ENCODE results near the gene MRPS15.
"Not testable (repeated sequence)": the region's sequence is repeated elsewhere in the genome, so short reads cannot be mapped to it uniquely, and the experiment has no call there.

The MRPS15 gene

GRCh38 chr1:36493524-36493923 is 29.3 kb upstream of the MRPS15 start:
- H3K9me3 Mint-ChIP-seq: no peaks in the 10 kb centered on the region
- ATAC-seq (replicated peaks) (no peak), DNase-seq (no peak)
- no peak overlapping the region for H3K27ac Mint-ChIP-seq
- H3K27me3 Mint-ChIP-seq: peaks cover 36 to 37% of the 10 kb centered on the region in 2 donors
- no peak overlapping the region for H3K4me3 Mint-ChIP-seq
- H3K4me1 Mint-ChIP-seq (ENCODE audit: low read depth in 2 of 2): no peaks in the 10 kb centered on the region
- no peaks in the 10 kb centered on the region for H3K36me3 Mint-ChIP-seq (ENCODE audit: insufficient read depth)

GRCh38 chr1:36492491-36492890 is 28.3 kb upstream of the MRPS15 start:
- Mint-ChIP-seq H3K4me1 (ENCODE audit: low read depth in 2 of 2) (no peaks in the 10 kb centered on the region), H3K27ac (no peak overlapping the region), H3K4me3 (no peak overlapping the region), H3K27me3 (peaks cover 43% of the 10 kb centered on the region in 2 donors), H3K36me3 (ENCODE audit: insufficient read depth) (no peaks in the 10 kb centered on the region), H3K9me3 (no peaks in the 10 kb centered on the region)
- ATAC-seq (replicated peaks) (no peak), DNase-seq (no peak)

- H3K27ac Mint-ChIP-seq; H3K36me3 Mint-ChIP-seq (ENCODE audit: insufficient read depth); ATAC-seq (replicated peaks); H3K9me3 Mint-ChIP-seq; H3K4me1 Mint-ChIP-seq (ENCODE audit: low read depth in 2 of 2); H3K4me3 Mint-ChIP-seq; DNase-seq: not testable (repeated sequence)
- peaks cover 43 to 46% of the 10 kb centered on the region in 2 donors for H3K27me3 Mint-ChIP-seq
Measured at GRCh38 chr1:36489258-36490051, 25.3 kb upstream of the MRPS15 start.

DNA sequence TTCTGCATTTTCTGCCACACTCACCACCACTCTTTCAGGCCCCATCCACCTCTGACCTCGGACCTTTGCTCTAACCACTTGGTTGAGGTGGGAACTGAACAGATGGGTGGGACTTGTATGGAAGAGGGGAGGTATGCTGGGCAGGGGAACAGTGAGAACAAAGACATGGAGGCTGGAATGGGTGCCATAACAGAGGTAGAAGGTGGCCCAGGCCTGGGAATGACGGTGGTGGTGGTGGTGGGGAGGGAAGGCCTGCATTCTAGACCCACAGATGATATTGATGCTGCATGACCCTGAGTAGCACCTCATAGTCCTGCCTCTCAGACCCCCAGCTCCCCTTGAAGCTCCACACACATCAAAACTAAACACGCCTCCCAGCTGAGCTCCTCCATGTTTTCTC is 23.7 kb upstream of the MRPS15 start:
- Mint-ChIP-seq H3K4me1 (ENCODE audit: low read depth in 2 of 2) (no peaks in the 10 kb centered on the region), H3K27me3 (peaks cover 30 to 33% of the 10 kb centered on the region in 2 donors), H3K27ac (no peak overlapping the region), H3K36me3 (ENCODE audit: insufficient read depth) (no peaks in the 10 kb centered on the region), H3K9me3 (no peaks in the 10 kb centered on the region), H3K4me3 (no peak overlapping the region)
- ATAC-seq (replicated peaks): no peak
- no peak for DNase-seq

DNA sequence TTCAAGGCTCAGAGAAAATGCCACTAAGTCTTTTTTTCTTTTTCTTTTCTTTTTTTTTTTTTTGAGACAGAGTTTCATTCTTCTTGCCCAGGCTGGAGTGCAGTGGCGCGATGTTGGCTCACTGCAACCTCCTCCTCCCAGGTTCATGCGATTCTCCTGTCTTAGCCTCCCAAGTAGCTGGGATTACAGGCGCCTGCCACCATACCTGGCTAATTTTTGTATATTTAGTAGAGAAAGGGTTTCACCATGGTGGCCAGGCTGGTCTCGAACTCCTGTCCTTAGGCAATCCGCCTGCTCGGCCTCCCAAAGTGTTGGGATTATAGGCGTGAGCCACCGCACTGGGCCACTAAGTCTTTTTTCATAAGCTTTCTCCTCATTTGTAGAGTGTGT is 23.1 kb upstream of the MRPS15 start:
- not testable (repeated sequence) for H3K4me1 Mint-ChIP-seq (ENCODE audit: low read depth in 2 of 2); H3K27ac Mint-ChIP-seq; ATAC-seq (replicated peaks); H3K4me3 Mint-ChIP-seq; H3K36me3 Mint-ChIP-seq (ENCODE audit: insufficient read depth); H3K9me3 Mint-ChIP-seq; DNase-seq
- peaks cover 26 to 28% of the 10 kb centered on the region in 2 donors for H3K27me3 Mint-ChIP-seq

DNA sequence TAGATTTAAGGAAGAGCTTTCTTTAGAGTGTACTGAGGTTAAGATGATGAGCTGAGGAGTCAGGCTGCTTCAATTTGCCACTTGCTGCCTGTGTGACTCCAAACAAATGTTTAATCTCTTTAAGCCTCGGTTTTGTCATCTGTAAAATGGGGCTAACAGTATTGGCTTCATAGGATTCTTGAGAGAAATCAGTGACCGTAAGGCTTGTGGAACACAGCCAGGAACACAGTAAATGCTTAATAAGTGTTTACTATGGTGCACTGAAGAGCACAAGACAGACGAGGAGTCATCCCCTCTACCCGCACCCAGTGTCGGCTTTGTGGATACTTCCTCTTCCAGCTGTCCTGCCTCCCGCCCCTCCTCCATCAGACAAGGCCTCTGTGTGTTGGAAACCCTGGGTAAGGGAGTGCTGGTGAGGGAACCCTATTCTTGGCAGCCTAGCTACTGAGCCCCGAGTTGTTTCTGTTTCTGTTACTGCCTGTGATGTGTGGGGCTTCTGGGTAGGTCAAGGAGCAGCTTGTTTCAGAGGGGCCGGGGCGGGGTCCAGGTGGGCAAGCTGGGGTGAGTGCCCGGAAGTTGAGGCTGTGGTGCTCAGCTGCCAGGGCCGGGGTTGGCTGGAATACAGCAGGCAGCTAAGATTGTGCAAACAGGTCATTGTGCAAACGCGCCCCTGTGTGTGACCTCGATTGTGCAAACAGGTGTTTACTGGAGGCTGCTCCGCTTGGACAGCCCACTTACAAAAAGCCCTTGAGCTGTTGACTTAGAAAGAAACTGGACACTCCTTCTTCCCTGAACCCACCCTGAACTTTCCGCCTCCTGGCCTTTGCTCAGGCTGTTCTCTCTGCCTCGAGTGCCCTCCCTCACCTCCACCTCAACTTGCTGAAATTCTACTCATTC is 22.5 kb upstream of the MRPS15 start:
- H3K4me3 Mint-ChIP-seq: no peak overlapping the region
- ATAC-seq (replicated peaks): peak; percentile 21
- H3K36me3 Mint-ChIP-seq (ENCODE audit: insufficient read depth): no peaks in the 10 kb centered on the region
- H3K4me1 Mint-ChIP-seq (ENCODE audit: low read depth in 2 of 2): peaks cover 5 to 6% of the 10 kb centered on the region in 2 donors
- no peak for DNase-seq
- H3K27ac Mint-ChIP-seq: no peak overlapping the region
- H3K9me3 Mint-ChIP-seq: no peaks in the 10 kb centered on the region
- H3K27me3 Mint-ChIP-seq: peaks cover 28 to 29% of the 10 kb centered on the region in 2 donors

DNA sequence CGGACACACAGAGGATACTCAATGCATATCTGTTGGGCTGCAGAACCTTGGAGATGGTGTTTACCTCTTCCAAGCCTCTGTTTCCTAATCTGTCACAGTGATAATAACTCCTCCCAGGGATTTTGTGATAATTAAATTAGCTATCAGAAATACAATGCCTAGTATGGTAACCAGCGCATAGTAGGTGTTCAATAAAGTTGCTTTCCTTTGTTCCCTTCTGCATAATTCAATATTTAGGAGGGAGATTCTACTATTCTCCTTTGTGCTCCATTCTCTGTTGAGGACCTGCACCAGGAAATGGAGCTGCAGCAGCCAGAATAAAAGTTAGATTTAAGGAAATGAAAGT is 21.9 kb upstream of the MRPS15 start:
- Mint-ChIP-seq H3K4me3 (no peak overlapping the region), H3K27ac (no peak overlapping the region), H3K27me3 (peaks cover 30 to 35% of the 10 kb centered on the region in 2 donors), H3K36me3 (ENCODE audit: insufficient read depth) (no peaks in the 10 kb centered on the region), H3K9me3 (no peaks in the 10 kb centered on the region), H3K4me1 (ENCODE audit: low read depth in 2 of 2) (peaks cover 5 to 6% of the 10 kb centered on the region in 2 donors)
- DNase-seq (no peak), ATAC-seq (replicated peaks) (no peak)

- no peaks in the 10 kb centered on the region for H3K9me3 Mint-ChIP-seq
Measured at GRCh38 chr1:36484099-36484498, 19.9 kb upstream of the MRPS15 start.

DNA sequence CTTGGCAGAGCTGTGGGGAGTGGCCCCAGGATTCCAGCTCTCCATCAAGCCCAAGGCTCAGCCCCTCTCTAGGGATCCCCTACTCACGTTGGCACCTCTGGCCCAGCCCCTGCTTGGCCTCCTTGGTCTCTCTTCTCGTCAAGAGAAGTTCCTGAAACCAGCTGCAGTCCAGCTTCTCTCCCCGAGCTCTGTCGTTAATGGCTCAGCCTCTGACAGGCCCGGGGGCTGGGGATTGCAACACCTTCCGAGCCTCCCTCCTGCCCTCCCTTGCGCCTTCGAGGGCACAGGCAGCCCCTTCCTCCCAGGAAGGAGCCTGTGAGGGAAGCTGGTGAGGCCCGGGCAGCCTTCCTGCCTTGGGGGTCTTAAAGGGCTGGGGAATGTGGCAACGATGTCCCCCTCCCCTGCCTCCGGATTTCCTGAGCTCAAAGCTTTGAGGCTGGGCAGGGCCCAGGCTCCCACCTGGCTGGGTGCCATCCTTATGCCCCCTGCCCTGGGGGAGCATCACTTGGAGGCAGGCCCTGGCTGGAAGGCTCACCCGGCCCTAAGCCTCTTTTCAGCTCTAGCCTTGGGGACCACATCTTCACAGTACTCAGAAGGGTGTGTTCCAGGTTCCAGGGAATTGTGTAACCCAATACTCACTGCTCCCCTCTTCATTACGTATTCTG is 18.7 kb upstream of the MRPS15 start, which contains the start of gene CSF3R:
CSF3R (minus strand) TSS at position 190 of the 665 bp plus-strand sequence. CDS start 3,417 bp downstream, outside the sequence.
- Mint-ChIP-seq H3K36me3 (ENCODE audit: insufficient read depth) (no peaks in the 10 kb centered on the region), H3K4me1 (ENCODE audit: low read depth in 2 of 2) (peaks cover 5 to 6% of the 10 kb centered on the region in 2 donors), H3K9me3 (no peaks in the 10 kb centered on the region), H3K27ac (no peak within 1 kb of the TSS), H3K4me3 (peak within 1 kb of the TSS; percentile 3 to 21), H3K27me3 (peaks cover 17 to 48% of the 10 kb centered on the region in 2 donors)
- no peak for ATAC-seq (replicated peaks)
- DNase-seq: no peak

More at GRCh38 chr1:36484099-36484498, 19.9 kb upstream of the MRPS15 start:
- Mint-ChIP-seq H3K27ac (peak overlapping the region in 1 of 2 donors; percentile 36), H3K4me3 (no peak overlapping the region), H3K27me3 (peaks cover 28 to 54% of the 10 kb centered on the region in 2 donors), H3K36me3 (ENCODE audit: insufficient read depth) (no peaks in the 10 kb centered on the region), H3K4me1 (ENCODE audit: low read depth in 2 of 2) (peaks cover 5 to 6% of the 10 kb centered on the region in 2 donors)
- no peak for DNase-seq
- ATAC-seq (replicated peaks): no peak

DNA sequence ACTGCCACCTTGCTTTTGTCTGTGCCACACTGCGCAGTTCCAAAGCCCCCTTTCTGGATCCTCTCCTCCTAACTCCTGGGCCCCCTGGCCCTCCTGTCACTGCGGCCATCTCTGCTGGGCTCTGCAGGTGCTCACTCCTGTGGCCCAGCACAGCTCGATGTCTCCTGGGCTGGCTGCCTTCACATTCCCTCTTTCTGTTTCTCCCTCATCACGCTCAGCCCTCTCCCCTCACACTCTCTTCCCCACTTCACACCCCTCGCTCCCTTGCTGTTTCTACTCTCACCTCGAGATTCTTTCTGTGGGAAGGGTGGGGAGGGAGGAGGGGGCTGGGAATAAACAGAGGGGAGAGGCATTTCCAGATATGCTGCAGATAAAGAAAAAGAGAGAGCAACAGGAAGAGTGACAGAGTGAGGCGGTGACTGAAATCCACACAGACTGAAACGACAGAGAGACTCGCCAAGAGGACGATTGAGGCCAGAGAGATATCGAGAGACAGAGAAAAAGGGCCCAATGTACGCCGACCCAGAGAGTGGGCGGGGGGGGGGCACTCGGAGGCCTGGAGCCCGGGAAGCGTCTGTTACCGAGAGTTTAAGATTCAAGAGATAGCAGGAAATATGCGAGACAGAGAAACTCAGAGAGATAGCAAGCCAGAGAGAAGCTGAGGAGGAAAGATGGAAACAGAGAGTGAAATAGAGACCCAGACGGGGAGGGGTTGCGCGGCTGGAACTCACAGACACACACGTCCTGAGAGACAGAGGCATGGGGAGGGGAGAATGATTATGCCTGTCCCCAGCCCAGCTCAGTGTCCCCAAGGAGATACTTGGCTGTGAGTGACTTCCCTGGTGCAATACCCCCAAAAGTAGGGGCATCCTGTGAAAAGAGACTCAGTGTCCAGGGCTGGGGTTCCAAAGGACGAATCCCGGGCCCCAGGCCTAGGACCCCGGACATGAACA is 17.9 kb upstream of the MRPS15 start:
- Mint-ChIP-seq H3K27me3 (peaks cover 17 to 47% of the 10 kb centered on the region in 2 donors), H3K4me3 (peak overlapping the region; percentile 3 to 21), H3K27ac (no peak overlapping the region), H3K36me3 (ENCODE audit: insufficient read depth) (no peaks in the 10 kb centered on the region), H3K4me1 (ENCODE audit: low read depth in 2 of 2) (peaks cover 5 to 6% of the 10 kb centered on the region in 2 donors), H3K9me3 (no peaks in the 10 kb centered on the region)
- DNase-seq (no peak), ATAC-seq (replicated peaks) (no peak)

DNA sequence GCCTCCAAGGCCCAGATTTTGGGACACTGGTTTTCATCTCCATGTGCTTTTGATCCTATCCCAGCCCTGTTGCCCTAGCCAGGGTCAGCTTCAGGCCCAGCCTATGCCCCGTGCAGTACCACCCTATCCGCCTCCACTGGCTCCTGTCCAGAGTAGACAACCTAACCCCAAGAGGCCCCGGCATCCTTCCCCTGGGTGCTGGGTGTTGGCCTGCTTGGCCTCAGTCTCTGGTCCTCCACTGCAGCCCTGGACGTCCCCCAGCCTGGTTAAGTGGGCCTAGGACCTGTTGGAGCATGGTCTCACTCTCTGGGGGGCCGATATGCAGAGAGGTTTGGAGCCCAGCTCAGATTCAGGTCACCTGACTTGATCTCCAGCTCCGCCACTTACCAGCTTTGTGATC is 16.9 kb upstream of the MRPS15 start:
- Mint-ChIP-seq H3K4me1 (ENCODE audit: low read depth in 2 of 2) (peaks cover 5 to 6% of the 10 kb centered on the region in 2 donors), H3K27me3 (peaks cover 17 to 45% of the 10 kb centered on the region in 2 donors), H3K9me3 (no peaks in the 10 kb centered on the region), H3K36me3 (ENCODE audit: insufficient read depth) (no peaks in the 10 kb centered on the region), H3K4me3 (no peak overlapping the region), H3K27ac (no peak overlapping the region)
- ATAC-seq (replicated peaks): no peak
- no peak for DNase-seq

GRCh38 chr1:36480161-36480560 is 16.0 kb upstream of the MRPS15 start:
- Mint-ChIP-seq H3K27ac (no peak overlapping the region), H3K4me3 (no peak overlapping the region), H3K27me3 (peaks cover 10 to 36% of the 10 kb centered on the region in 2 donors), H3K4me1 (ENCODE audit: low read depth in 2 of 2) (peaks cover 5 to 6% of the 10 kb centered on the region in 2 donors), H3K36me3 (ENCODE audit: insufficient read depth) (no peaks in the 10 kb centered on the region), H3K9me3 (no peaks in the 10 kb centered on the region)
- DNase-seq (no peak), ATAC-seq (replicated peaks) (no peak)

Measured in effector memory CD8-positive, alpha-beta T cell (primary cell).